Esophagus squamous epithelium (tissue), 5 donors: ENCODE data around the gene MFN2. TPM values are rescaled to one million over a fixed set of nuclear protein-coding genes. Genes with fewer than 3 reads are reported as not detected.

Experiments
- DNase-seq: peaks from one replicate; lab custom pipeline; 2025; lab: John Stamatoyannopoulos, UW
- H3K27ac ChIP-seq, 4 donors: fragments of 200-600 bp; sonication (generic); one replicate each; pipeline ENCODE4 v1.5.1; 2016 to 2019; ENCODE audit warnings: mild to moderate bottlenecking in 1 of 4
- H3K27me3 ChIP-seq, 4 donors: fragments of 200-600 bp; sonication (generic); 1 replicate in 3 of 4; 2 replicates in 1 of 4; pipeline versions ENCODE4 v1.5.1 to v1.6.0; 2017 to 2021; ENCODE audit warnings: antibody characterized with exemption in 1 of 4
- H3K36me3 ChIP-seq, 3 donors: fragments of 200-600 bp; sonication (generic); one replicate each; pipeline ENCODE4 v1.5.1; 2016 to 2019
- H3K4me1 ChIP-seq, 3 donors: fragments of 200-600 bp; sonication (generic); one replicate each; pipeline ENCODE4 v1.5.1; 2017 to 2019
- H3K4me3 ChIP-seq, 4 donors: fragments of 200-600 bp; sonication (generic); 1 replicate in 3 of 4; 2 replicates in 1 of 4; pipeline ENCODE4 v1.5.1; 2016 to 2019; ENCODE audit warnings: mild to moderate bottlenecking in 2 of 4, moderate library complexity in 1 of 4
- H3K9me3 ChIP-seq, 3 donors: fragments of 200-600 bp; sonication (generic); one replicate each; pipeline ENCODE4 v1.5.1; 2016 to 2019
- CTCF ChIP-seq, 6 experiments: fragments of 450-650 bp in 4 of 6; fragments of 200-600 bp in 2 of 6; sonication (generic) in 2 of 6; IDR thresholded peaks; one replicate each; pipeline ENCODE4 v1.5.1; 2016 to 2019; ENCODE audit warnings: antibody characterized with exemption in 6 of 6, mild to moderate bottlenecking in 4 of 6, moderate library complexity in 4 of 6
- POLR2A ChIP-seq, 4 donors: fragments of 450-650 bp; IDR thresholded peaks; one replicate each; pipeline ENCODE4 v1.6.1; 2017; ENCODE audit warnings: antibody characterized with exemption in 4 of 4, mild to moderate bottlenecking in 4 of 4, moderate library complexity in 3 of 4
- WGBS, 2 donors: methylation state at CpG; one replicate each; pipeline ENCODE4 v1.1.5; 2018; 5-methylcytosine and 5-hydroxymethylcytosine counted together
- intact Hi-C: fragments of 100-400 bp; cut with DNase I; formaldehyde crosslinking; loops from one replicate; pipeline ENCODE4 v1.15.0; 2022
- total RNA-seq, 4 donors: library from RNA; depleted of rRNA; stranded (reverse); fragments of >200 nt; gene quantifications; one replicate each; pipeline ENCODE4 v1.1.0, GENCODE V29; 2016
- donor health status: DM: yes; HTN: yes; CAD: no.

MFN2 gene
- total RNA-seq, 4 donors from 2014 or later: 64.4 to 96.9 (median 78.7) TPM

GRCh38 chr1:11985851-11986250 is 5.6 kb downstream of the MFN2 start:
- Histone ChIP-seq H3K4me3 (no peak overlapping the region), H3K27ac (peak overlapping the region in 2 of 4 donors; percentile 7 to 62), H3K36me3 (peaks cover 16 to 90% (median 50%) of the 10 kb centered on the region in 3 donors), H3K4me1 (peaks cover 20 to 69% (median 39%) of the 10 kb centered on the region in 3 donors), H3K9me3 (no peaks in the 10 kb centered on the region), H3K27me3 (no peaks in the 10 kb centered on the region)
- intact Hi-C loops: no loop called here
- DNase-seq: no peak
- 67 to 72% methylated on average over 6 to 7 of the region's 7 CpGs for WGBS, 2 donors
- TF ChIP-seq CTCF (IDR thresholded peaks at IDR 0.05) (no peak), POLR2A (IDR thresholded peaks at IDR 0.05) (no peak)

GRCh38 chr1:11989669-11990068 is 9.4 kb downstream of the MFN2 start:
- 89 to 90% methylated on average over 7 of the region's 7 CpGs for WGBS, 2 donors
- H3K36me3 ChIP-seq: peaks cover 17 to 99% (median 52%) of the 10 kb centered on the region in 3 donors
- intact Hi-C loops: no loop called here

GRCh38 chr1:11990303-11991032 is 10.2 kb downstream of the MFN2 start:
- 69 to 90% methylated on average over 7 to 9 of the region's 10 CpGs for WGBS, 2 donors
- H3K27ac ChIP-seq: peak overlapping the region; percentile 13 to 83 (median 66)
- peaks cover 17 to 99% (median 52%) of the 10 kb centered on the region in 3 donors for H3K36me3 ChIP-seq

More at GRCh38 chr1:11989669-11990068, 9.4 kb downstream of the MFN2 start:
- no peak overlapping the region for H3K4me3 ChIP-seq
- H3K27me3 ChIP-seq: no peaks in the 10 kb centered on the region
- DNase-seq: no peak
- peaks cover 0 to 37% (median 3%) of the 10 kb centered on the region in 3 donors for H3K4me1 ChIP-seq
- peak overlapping the region; percentile 13 to 83 (median 66) for H3K27ac ChIP-seq
- H3K9me3 ChIP-seq: no peaks in the 10 kb centered on the region
- no peak for TF ChIP-seq POLR2A (IDR thresholded peaks at IDR 0.05)
- no peak for TF ChIP-seq CTCF (IDR thresholded peaks at IDR 0.05)

GRCh38 chr1:11991969-11992676 is 11.9 kb downstream of the MFN2 start:
- H3K4me1 ChIP-seq: peaks cover 0 to 18% (median 3%) of the 10 kb centered on the region in 3 donors
- DNase-seq: no peak
- no peak overlapping the region for H3K4me3 ChIP-seq
- intact Hi-C loops: no loop called here
- H3K36me3 ChIP-seq: peaks cover 23 to 99% (median 50%) of the 10 kb centered on the region in 3 donors
- no peaks in the 10 kb centered on the region for H3K27me3 ChIP-seq
- peak overlapping the region in 1 of 4 donors; percentile 21 for H3K27ac ChIP-seq
- H3K9me3 ChIP-seq: no peaks in the 10 kb centered on the region
- TF ChIP-seq CTCF (IDR thresholded peaks at IDR 0.05) (no peak), POLR2A (IDR thresholded peaks at IDR 0.05) (no peak)
- WGBS, 2 donors: 71 to 77% methylated on average over 10 to 11 of the region's 16 CpGs

More at GRCh38 chr1:11990303-11991032, 10.2 kb downstream of the MFN2 start:
- TF ChIP-seq POLR2A (IDR thresholded peaks at IDR 0.05) (no peak), CTCF (IDR thresholded peaks at IDR 0.05) (no peak)
- intact Hi-C loops: no loop called here
- Histone ChIP-seq H3K9me3 (no peaks in the 10 kb centered on the region), H3K27me3 (no peaks in the 10 kb centered on the region), H3K4me3 (no peak overlapping the region), H3K4me1 (peaks cover 0 to 32% (median 3%) of the 10 kb centered on the region in 3 donors)
- DNase-seq: no peak
